Measurements from ENCODE around the gene NKX6-2.
"Not testable (repeated sequence)": the region's sequence is repeated elsewhere in the genome, so short reads cannot be mapped to it uniquely, and the experiment has no call there.

The NKX6-2 gene

DNA sequence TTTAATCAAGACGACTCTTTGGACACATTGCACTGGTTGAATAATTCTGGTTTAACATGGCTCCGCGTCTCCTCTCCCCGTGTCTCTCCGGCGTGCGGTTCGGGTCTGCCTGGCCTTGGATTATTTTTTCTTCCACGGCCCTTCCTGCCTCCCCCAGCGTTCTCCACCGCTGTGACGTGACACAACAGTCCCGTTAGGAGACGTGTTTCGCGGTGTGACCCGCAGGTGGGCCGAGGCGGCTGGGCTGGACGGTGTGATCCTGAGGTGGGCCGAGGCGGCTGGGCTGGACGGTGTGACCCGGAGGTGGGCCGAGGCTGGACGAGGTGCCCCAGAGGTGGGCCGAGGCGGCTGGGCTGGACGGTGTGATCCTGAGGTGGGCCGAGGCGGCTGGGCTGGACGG is 12.0 kb upstream of the NKX6-2 start:
- not testable (repeated sequence) for DNase-seq (ENCODE audit: low read depth in 2 of 2)

DNA sequence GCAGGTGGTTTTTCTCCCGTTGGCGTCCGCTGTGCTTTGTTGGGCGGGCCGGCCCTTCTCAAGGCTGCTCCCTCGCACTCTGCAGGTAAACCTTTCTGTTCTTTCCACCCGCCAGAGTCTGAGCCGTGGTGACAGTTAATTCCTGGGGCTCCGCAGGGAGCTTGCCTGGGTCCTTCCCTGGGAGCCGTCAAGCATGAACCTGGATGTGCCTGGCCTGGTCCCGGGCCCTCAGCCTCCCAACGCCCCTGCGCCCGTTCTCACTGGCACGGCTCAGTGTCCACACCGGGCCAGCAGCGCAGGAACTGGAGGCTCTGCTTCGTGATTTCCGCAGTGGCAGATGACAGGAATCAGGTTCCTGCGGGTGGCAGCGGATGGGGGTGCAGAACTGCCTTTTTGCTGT is 10.9 kb upstream of the NKX6-2 start:
- DNase-seq (ENCODE audit: low read depth in 2 of 2) = no peak

DNA sequence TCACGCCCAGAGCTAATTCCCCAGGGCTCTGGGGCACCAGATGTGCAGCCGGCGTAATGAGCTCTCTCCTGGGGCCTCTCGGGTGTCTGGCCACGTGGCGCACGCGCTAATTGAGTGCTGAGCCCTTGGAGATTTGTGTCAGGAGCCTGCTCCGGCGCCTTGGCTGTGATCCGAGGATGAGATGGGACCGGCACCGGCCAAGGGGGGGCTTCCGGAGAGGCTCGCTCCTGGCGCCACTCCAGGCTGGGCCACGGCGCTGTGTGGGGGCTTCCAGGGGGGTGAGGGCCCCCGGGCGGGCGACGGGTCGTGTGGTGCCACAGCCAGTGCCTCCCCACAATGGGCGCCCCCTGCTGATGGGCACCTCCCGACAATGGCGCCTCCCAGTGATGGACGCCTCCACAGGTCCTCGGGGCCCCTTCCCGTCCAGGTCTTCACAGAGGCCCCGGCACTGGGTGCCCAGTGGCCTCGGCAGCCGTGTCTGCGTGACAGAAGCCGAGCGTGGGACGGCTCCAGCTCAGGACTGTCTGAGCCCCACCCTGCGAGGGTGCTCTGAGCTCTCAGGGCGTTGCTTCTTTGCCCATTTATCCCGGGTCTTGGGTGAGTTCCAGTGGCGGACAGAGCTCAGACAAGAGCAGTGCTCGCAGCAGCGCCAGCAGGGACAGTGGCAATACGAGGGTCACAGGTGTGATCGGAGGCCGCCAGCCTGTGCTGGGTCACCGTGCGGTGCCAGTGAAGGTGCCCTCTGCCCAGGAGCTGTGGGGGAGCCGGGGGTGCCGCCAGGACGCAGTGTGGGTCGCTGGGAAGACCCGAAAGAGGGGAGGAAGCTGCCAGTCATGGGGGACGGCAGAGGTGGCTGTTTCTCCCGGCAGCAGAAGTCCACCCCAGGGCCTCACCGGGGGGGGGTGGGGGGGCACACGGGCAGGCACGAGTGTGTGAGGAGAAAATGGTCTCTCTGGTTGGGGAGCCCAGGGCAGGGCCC is 8.2 kb upstream of the NKX6-2 start:
- no peak for DNase-seq (ENCODE audit: low read depth in 2 of 2)

DNA sequence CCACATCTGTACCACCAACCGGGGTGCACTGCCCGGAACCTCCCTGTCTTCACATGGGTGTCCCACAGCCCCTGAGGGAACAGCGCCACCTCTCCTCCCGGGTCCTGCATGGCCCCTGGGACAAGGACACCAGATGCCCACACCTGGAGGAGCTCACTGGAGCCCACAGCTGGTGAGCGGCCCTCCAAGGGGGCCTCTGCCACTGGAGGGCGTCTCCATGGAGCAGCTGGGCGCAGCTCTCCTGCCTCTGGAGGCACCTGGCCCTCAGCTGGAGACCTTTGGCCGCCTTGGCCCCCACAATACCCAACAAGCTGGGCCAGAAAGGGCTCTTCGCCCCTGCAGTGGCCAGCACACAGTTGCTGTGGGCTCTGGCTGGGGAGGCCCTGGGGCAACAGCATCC is 7.3 kb upstream of the NKX6-2 start:
- DNase-seq (ENCODE audit: low read depth in 2 of 2) = no peak

DNA sequence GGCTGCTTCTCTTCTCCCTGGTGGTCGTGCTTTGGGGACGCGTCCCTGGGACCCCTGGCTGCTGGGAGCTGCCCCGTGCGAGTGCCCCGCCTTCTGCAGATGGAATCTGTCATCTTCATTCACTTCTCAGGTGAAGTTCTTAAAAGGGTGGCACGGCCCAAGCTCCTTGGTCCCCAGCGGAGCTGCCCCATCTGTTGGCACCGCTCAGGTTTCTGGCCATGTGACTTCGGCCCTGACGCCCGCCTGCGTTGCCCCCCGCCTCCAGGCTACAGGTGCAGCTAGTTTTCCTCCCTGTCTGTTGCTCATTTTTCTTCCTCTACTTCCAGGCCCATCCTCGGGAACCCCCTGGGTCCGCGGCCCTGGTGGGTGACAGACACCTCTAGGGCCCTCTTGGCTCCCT is 6.8 kb upstream of the NKX6-2 start:
- DNase-seq (ENCODE audit: low read depth in 2 of 2) = no peak

DNA sequence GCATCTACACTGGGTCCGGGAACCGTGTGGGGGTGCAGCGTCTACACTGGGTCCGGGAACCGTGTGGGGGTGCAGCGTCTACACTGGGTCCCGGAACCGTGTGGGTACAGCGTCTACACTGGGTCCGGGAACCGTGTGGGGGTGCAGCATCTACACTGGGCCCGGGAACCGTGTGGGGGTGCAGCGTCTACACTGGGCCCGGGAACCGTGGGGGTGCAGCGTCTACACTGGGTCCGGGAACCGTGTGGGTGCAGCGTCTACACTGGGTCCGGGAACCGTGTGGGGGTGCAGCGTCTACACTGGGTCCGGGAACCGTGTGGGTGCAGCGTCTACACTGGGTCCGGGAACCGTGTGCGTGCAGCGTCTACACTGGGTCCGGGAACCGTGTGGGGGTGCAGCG is 6.2 kb upstream of the NKX6-2 start:
- DNase-seq (ENCODE audit: low read depth in 2 of 2) = not testable (repeated sequence)

DNA sequence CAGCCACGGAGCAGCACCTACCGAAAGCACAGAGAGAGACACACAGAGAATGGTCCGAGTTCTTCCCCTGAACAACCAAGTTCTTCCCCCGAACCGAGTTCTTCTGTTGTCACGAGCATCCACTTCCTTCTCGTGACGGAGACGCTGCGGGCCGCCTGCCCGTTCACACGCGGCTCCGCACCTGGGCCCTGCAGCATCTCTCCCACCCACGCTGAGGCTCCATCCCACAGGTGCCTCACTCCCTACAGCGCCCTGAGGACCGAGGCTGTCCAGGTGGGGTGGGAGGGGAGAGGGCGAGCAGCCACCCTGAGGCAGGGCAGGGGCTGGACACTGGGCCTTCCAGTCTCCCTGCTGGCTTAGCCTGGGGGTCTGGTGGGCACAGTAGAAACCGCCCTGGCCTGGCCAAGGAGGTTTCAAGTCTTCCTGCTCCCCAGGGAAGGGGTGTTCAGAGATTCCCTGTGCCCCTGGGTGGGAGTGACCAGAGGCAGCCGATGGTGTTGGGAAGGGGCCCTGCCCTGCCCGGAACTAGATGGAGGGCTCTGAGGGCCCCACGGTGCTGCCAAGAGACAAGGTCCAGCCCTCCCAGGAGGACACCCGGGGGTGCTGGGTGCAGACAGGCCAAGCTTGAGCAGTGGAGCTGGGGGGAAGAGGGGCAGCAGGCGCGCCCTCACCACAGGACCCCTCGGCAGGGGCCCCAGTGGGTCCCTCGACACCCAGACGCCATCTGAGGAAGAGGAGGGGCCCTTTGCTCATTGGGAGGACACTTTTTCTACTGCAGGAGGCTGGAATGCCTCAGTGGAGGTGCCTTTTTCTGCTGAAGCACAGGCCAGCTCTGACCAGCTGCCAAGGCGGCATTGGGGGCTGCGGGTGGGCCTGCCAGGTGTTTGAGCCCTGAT is 5.2 kb upstream of the NKX6-2 start:
- DNase-seq (ENCODE audit: low read depth in 2 of 2) = no peak

DNA sequence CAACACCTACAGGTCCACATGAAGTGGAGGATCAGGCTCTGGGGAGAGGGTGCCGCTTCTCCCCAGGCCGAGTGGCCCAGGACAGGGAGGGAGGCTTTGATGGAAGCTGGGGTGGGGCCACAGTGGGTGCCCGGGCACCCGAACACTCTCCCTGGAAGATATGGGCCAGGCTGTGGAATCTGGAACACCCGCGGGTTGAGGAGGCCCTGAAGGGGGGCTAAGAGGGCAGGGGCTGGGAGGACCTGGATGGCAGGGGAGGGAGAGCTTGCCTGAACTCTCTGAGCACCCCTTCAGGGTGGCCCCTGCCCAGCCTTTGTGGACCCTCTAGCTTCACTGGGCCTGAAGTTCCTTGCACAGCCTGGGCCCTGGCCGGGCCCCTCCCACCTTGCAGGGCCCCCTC is 4.5 kb upstream of the NKX6-2 start:
- DNase-seq (ENCODE audit: low read depth in 2 of 2) = no peak

DNA sequence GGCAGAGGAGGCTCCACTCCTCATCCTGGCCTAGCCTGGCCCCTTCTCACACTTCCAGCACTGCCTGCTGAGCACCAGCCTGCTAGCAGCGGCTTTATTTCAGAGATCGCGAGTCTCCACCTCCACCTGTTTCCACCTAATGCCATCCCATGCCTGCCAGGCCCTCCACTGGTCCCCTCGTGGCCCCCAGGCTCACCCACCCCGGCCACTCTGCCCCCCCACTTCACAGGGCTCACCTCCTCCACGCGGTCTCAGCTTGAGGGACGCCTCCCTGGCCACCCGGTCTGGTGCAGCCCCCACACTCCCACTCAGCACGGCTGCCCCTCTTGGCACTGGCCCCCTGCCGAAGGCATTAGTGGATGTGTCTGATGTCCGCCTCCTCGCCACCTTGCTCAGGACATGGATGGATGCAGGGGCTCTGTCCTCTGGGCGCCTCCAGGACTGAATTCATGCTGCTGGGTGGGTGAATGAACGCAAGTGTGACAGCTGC is 3.8 kb upstream of the NKX6-2 start:
- no peak for DNase-seq (ENCODE audit: low read depth in 2 of 2)

DNA sequence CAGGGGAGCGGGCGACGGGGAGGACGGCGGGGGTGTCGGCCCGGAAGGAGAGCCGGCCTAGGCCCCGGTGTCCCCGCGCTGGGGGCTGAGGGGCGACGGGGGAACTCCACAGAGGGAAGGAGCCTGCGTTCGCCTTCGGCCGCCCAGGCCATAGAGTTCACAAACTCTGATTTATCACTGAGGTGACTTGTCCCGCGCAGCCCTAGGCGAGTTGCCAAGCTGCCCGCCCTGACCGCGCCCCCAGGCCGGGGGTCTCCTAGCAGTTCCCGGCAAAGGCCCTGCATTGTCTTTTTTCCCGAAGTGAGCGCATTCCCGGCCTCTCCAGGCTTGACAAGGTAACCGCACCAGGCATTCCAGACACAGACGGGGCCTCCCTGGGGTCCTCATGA is 2.9 kb upstream of the NKX6-2 start:
- no peak for DNase-seq (ENCODE audit: low read depth in 2 of 2)

DNA sequence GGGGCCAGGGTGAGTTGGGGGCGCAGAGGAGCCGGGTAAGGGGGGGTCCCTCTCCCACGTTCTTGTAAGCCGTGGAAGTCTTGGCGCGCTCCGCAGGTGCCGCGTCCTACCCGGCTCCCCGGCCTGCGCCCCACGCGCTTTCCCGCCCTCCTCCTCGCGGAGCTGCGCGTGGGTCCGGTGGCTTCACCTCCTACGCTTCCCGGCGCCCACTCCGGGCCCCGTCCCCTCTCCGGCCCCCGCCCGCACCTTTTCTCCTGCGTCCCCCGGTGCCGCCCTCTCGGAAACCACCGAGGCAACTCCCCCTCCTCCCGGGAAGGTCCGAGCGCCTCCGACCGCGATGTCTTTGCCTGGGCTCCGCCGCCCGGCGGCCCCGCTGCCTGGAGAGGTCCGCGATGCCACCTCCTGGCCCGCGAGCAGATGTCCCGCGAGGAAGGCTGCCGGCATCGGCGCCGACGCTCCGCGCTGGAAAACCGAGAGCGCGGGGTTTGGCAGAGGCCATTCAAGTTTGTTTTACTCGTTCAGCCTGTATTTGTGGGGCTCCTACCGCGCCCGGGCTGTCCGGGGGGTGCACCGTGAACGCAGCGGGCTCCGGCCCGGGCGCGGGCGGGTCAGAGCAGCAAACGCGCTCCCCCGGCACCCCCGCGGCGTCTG is 2.4 kb upstream of the NKX6-2 start:
- no peak for DNase-seq (ENCODE audit: low read depth in 2 of 2)

DNA sequence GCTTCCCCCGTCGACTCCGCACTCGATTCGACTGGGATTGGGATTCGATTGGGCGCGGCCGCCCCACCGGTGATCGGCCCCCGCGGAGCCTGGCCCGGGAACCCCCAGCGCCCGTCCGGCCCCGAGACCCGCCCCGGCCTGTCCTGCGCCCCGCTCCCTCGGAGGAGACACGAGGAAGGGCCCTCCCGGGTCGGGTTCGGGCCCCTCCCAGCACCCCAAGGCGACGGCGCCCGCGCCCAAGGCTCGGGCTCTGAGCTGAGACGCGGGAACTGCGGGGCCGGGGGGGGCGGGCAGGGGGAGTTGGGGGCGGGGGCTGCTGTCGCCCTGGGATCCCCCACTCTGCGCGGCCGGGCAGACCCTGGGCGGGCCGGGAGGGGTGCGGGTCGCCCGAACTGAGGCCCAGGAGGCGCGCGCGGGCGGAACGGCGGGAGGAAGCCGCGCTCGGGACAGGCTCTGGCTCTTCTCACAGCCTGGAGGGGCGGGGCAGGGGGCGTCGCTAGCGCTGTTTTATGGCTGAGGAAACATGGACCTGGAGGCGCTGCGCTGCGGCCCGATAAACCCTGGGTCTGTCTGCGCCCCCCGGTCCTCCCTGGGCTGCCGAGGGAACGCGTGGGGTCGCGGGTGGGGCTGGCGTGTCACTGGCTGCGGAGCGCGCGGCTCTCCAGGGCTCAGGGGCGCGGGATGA is 1.7 kb upstream of the NKX6-2 start:
- no peak for DNase-seq (ENCODE audit: low read depth in 2 of 2)

DNA sequence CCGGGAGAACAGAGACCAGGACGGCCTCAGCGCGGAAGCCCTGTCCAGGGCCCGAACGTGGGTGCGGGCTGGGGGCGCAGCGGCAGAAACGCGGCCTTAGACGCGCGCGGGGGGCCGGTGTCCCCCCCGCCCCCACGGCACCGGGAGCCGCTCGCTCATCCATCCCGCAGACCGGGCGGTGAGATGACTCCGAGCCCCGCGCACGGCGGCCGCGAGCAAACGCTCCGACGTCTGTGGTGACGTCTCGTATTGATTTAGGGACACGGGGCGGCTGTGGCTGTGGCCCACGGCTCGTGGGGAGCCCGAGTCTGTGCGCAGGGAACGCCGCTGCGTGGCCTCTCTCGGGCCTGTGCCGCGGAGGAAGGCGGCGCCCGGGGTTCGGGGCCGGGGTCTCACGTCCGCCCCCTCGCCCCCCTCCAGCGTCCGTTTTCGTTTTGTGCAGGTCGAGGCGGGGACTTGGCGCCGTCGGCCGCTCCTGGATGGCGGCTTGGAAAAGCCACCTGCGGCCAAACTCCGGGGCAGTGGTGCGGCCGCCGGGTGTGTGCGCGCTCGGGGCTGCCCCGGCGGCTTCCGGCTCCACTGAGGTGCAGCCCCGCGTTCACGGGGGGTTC is 1.0 kb upstream of the NKX6-2 start:
- no peak for DNase-seq (ENCODE audit: low read depth in 2 of 2)

DNA sequence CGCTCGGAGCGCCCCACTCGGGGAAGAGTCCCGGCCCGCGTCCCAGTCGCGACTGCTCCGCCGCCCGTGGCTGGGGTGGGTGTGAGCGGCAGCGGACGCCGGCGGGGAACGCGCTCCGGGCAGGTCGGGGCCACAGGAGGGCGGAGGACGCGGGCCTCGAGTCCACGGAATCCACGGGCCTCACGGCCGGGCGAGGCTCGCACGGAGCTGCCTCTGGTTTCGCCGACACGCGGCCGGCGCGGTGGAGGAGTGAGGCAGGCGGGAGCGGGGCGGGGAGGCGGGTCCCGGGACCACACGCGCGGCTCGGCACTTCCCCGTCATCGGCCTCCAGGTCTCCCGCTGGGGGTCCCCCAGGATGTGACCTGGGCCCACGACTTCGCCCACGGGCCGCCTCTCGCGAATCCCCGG is 533 bp upstream of the NKX6-2 start:
- DNase-seq (ENCODE audit: low read depth in 2 of 2) = no peak

DNA sequence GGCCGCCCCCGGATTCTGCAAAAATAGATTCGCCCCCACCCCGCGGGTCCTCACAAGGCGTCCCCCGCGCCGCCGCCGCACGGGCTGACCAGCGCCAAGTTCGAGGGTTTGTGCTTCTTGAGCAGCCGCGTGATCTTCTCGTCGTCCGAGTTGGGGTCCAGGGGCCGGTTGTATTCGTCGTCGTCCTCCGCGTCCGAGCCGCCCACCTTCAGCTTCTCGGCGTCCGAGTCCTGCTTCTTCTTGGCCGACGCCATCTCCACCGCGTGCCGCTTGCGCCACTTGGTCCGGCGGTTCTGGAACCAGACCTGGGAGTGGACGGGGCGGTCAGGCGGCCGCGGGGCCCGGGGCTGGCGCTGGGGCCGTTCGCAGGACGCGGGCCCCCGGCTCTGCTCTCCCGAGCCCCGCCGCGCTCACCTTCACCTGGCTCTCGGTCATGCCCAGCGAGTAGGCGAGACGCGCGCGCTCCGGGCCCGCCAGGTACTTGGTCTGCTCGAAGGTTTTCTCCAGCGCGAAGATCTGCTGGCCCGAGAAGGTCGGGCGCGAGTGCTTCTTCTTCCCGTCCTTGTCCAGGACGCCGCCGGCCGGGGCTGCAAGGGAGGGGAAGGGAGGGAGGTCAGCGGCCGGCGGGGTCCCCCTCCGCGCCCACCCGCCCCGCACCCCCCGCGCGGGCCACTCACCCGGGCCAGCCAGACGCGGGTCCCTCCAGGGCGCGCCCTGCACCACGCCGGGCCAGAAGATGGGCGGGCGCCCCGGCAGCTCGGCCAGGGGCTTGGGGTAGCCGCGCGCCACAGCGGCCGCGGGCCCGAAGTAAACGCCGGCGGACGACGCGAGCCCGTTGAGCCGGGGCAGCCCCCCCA is 853 bp downstream of the NKX6-2 start:
- no peak for DNase-seq (ENCODE audit: low read depth in 2 of 2)

DNA sequence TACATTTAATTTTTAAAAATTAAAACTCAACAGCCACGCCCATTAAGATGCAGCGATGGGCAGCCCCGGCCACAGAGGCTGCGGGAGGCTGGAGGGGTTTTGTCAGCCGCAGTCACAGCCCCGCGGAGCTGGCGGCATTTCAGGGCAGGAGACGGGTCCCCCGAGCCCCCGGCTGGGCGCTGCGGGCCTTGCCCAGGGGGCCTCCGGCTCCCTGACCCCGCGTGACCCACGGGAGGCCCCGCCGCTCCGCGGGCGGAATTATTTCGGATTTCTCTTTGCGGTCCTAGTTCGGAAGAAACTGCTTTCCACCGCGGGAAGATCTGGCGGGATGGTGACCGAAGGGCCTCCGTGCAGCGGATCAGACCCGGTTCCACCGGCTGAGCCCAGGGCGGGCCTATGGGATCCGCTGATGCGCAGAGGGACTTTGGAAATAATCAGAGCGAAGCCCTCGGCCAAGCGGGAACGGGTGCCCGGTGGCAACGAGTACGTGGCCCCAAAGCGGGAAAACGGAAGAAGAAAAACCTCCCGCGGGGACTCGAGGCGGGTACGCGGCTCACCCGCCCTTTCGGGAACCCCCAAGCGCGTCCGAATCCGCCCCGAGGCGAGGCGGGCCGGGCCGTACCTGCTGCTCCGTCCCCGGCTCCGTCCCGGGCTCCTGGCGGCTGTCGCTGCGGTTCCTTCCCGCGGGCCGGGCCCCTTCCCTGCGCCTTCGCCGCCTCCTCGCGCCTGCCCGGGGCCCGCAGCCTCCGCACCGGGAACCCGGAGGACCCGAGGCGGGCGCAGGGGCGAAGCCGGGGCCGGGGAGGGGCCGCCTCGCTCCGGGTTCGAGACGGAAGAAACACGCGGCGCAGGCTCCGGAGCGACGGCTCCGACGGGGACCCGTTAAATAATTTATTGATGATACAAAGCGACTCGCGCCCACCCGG is 1.7 kb downstream of the NKX6-2 start:
- DNase-seq (ENCODE audit: low read depth in 2 of 2) = no peak

DNA sequence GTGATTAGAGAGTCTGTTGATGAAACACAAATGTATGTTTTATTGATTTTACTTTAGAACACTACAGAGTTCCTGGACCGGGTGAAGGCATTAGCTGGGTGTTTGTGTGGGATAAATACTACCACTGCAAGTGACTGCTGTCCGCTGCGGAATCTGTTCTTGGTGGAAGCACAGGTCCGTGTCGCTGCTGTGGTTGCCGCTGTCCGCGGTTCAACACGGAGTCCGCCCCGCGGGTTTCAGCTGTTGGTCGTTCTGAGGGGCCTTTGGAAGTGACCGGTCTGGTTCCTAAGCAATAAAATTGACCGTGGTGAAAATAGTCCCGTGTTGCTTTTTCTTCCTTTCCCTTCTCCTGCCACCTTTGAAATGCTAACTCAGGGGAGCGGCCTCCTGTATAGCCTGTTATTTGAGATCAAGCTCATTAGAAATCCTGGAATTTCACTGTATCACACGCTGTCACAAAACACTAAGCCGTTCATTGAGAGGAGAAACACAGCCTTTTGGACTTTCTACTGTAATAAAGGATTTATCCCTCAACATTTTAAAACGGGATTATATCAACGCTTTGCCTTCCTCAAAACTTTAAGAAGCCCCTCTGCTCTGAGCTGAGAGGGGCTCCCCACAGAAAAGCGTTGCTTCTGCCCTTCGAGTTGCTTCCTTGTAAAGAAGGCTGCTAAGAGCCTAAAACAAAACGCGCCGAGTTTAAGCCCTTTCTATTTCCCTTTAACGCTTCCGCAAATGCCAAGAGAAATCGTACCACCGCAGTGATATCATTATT is 2.6 kb downstream of the NKX6-2 start:
- no peak for DNase-seq (ENCODE audit: low read depth in 2 of 2)

DNA sequence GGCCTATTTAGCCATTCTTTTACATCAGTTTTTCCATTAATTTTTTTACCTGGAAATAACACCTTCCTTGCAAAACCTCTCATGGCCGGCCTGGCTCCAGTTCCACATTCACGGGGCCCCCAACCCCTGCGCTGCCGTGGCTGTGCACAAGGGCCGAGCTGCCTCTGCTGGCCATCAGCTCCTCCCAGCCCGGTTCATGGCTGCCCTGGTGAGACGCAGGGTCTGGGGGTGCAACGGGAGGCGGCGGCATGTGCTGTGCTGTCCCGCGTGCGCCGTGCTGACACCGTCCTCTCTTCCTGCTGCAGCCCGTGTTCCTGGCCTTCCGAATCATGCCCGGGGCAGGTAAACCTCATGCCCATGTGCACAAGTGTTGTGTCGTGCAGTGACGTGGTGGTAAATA is 4.4 kb downstream of the NKX6-2 start:
- DNase-seq (ENCODE audit: low read depth in 2 of 2) = no peak
